Kidney epithelial cell (primary cell): ENCODE data around the gene LRP8. TPM values are rescaled to one million over a fixed set of nuclear protein-coding genes. Genes with fewer than 3 reads are reported as not detected.
"Not testable (repeated sequence)": the region's sequence is repeated elsewhere in the genome, so short reads cannot be mapped to it uniquely, and the experiment has no call there.

ENCODE experiments used
- DNase-seq: peaks from one replicate; pipeline ENCODE4 v3.0.0-alpha.2; 2010; ENCODE audit warnings: low read depth
- H3K27me3 ChIP-seq: 2 replicates; pipeline ENCODE4 v1.6.0; 2011; ENCODE audit warnings: low read length; ENCODE audit not compliant: control insufficient read depth, insufficient read depth
- H3K36me3 ChIP-seq: 2 replicates; pipeline ENCODE4 v1.5.1; 2011; ENCODE audit warnings: low read length; ENCODE audit not compliant: control insufficient read depth, insufficient read depth
- H3K4me3 ChIP-seq: 2 replicates; pipeline ENCODE4 v1.5.1; 2011; ENCODE audit warnings: low read depth, mild to moderate bottlenecking, control low read depth, low read length
- total RNA-seq: library from RNA; depleted of rRNA; stranded (reverse); fragments of >200 nt; gene quantifications from 2 replicates; pipeline ENCODE4 v1.2.3, GENCODE V29; 2015
- TF ChIP-seq, protein P1 (sequence below): IDR thresholded peaks from 2 replicates; pipeline ENCODE4 v1.5.1; 2011; ENCODE audit warnings: mild to moderate bottlenecking, moderate library complexity, low read length, control low read depth, inconsistent platforms; ENCODE audit not compliant: insufficient read depth, poor library complexity, severe bottlenecking

Gene LRP8
- total RNA-seq, 1 donor from 2014 or later, result 7.5 TPM

DNA sequence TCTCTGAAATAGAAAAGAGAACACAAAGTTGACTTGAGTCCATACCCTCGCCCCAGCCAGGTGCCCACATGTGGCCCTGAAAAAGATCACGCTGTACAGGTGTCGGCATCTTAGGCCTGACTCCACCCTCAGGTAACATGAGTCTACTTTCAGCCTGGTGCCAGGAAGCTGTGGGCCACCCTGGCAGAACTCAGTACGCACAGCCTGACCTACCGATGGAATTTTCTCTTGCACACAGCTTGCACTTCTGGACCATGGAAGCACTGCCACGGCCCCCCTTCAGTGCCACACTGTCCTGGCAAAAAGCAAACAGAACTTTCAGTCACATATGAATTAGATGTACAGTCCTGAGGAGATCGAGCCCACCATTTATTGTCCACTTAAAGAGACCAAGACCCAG is 109.7 kb downstream of the LRP8 start:
- H3K36me3 ChIP-seq, result no peaks in the 10 kb centered on the region
- TF ChIP-seq, protein P1, sequence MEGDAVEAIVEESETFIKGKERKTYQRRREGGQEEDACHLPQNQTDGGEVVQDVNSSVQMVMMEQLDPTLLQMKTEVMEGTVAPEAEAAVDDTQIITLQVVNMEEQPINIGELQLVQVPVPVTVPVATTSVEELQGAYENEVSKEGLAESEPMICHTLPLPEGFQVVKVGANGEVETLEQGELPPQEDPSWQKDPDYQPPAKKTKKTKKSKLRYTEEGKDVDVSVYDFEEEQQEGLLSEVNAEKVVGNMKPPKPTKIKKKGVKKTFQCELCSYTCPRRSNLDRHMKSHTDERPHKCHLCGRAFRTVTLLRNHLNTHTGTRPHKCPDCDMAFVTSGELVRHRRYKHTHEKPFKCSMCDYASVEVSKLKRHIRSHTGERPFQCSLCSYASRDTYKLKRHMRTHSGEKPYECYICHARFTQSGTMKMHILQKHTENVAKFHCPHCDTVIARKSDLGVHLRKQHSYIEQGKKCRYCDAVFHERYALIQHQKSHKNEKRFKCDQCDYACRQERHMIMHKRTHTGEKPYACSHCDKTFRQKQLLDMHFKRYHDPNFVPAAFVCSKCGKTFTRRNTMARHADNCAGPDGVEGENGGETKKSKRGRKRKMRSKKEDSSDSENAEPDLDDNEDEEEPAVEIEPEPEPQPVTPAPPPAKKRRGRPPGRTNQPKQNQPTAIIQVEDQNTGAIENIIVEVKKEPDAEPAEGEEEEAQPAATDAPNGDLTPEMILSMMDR, result no peak
- DNase-seq, result no peak
- H3K27me3 ChIP-seq, result no peaks in the 10 kb centered on the region
- no peak overlapping the region for H3K4me3 ChIP-seq

DNA sequence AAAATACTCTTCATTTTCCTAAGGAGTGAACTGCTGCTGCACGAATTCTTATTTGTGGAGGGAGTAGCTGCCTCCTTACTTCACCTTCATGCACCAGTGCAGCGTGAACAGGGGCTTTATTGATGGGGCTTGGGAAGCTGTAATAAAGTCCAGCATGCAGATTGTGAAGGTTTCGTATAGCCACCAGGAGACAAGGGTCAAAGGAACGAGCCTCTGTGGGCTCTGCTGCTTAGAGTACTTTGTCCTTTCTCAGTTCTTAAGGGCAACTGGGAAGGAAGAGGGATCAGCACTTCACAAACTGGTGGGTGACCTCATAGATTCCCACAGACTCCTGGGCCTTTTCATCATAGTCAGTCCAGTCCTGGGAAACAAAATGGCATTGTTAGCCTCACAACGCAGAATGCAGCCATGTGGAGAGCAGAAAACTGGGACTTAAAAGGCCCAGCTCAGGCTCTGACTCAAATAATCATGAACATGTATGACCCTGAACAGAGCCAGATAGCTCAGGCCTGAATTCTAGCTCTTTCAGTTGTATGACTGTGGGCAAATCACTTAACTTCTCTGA is 113.4 kb downstream of the LRP8 start:
- no peak for DNase-seq
- no peaks in the 10 kb centered on the region for H3K36me3 ChIP-seq

DNA sequence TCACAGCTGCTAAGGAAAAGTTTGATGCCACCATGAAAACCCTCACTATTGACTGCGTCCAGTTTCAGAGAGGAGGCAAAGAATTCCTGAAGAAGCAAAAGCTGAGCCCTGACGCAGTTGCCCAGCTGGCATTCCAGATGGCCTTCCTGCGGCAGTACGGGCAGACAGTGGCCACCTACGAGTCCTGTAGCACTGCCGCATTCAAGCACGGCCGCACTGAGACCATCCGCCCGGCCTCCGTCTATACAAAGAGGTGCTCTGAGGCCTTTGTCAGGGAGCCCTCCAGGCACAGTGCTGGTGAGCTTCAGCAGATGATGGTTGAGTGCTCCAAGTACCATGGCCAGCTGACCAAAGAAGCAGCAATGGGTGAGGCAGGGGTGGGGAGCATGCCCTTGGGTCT is 116.9 kb downstream of the LRP8 start:
- peaks cover 3% of the 10 kb centered on the region for H3K36me3 ChIP-seq
- no peak overlapping the region for H3K4me3 ChIP-seq
- DNase-seq, result no peak
- no peaks in the 10 kb centered on the region for H3K27me3 ChIP-seq
- TF ChIP-seq, protein P1, result no peak

More for the DNA sequence above, 113.4 kb downstream of the LRP8 start:
- H3K27me3 ChIP-seq, result no peaks in the 10 kb centered on the region
- H3K4me3 ChIP-seq, result no peak overlapping the region
- TF ChIP-seq, protein P1, result no peak

DNA sequence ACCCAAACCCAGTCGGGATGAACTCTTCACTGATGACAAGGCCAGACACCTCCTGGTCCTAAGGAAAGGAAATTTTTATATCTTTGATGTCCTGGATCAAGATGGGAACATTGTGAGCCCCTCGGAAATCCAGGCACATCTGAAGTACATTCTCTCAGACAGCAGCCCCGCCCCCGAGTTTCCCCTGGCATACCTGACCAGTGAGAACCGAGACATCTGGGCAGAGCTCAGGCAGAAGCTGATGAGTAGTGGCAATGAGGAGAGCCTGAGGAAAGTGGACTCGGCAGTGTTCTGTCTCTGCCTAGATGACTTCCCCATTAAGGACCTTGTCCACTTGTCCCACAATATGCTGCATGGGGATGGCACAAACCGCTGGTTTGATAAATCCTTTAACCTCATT is 117.5 kb downstream of the LRP8 start:
- Histone ChIP-seq H3K4me3 (no peak overlapping the region), H3K27me3 (no peaks in the 10 kb centered on the region), H3K36me3 (peaks cover 3% of the 10 kb centered on the region)
- TF ChIP-seq, protein P1, result no peak
- no peak for DNase-seq

DNA sequence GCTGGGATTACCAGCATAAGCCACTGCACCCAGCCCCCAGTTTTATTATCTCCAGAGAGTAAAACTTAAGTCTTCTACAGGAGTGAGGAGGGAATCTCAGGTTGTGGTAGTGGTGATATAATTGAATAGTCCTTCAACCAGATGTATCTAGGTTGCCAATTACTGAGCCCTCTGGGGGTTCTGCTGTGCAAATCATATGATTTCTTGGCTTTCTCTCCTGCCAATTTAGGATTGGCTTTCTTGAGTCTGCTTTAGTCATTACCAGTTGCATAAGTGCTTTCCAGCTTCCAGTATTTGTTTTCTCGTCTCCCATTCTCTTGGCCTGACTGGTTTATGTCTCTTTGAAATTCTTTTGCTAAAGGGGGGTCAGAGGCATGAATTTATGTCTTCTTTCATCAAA is 120.1 kb downstream of the LRP8 start:
- no peaks in the 10 kb centered on the region for H3K27me3 ChIP-seq
- no peak for DNase-seq
- H3K36me3 ChIP-seq, result peaks cover 3% of the 10 kb centered on the region
- no peak overlapping the region for H3K4me3 ChIP-seq
- TF ChIP-seq, protein P1, result no peak

DNA sequence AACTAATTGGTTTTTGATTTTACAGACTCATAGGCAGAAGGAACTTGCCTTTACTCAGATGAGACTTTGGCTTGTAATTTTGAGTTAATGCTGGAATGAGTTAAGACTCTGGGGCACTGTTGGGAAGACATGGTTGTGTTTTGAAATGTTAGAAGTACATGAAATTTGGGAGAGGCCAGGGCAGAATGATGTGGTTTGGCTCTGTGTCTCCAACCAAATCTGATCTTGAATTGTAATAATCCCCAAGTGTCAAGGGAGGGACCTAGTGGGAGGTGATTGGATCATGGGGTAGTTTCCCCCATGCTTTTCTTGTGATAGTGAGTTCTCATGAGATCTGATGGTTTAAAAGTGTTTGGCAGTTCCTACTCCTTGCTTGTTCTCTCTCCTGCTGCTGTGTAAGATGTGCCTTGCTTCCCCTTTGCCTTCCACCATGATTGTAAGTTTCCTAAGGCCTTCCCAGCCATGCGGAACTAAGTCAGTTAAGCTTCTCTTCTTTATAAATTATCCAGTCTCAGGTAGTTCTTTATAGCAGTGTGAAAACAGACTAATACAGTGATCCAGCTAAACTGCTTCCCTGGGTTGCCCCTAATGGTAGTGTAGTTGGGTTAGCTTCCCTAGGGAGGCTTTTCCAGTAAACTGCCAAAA is 121.0 kb downstream of the LRP8 start:
- H3K4me3 ChIP-seq, result no peak overlapping the region
- no peak for DNase-seq
- TF ChIP-seq, protein P1, result no peak
- H3K36me3 ChIP-seq, result peaks cover 5% of the 10 kb centered on the region
- no peaks in the 10 kb centered on the region for H3K27me3 ChIP-seq

DNA sequence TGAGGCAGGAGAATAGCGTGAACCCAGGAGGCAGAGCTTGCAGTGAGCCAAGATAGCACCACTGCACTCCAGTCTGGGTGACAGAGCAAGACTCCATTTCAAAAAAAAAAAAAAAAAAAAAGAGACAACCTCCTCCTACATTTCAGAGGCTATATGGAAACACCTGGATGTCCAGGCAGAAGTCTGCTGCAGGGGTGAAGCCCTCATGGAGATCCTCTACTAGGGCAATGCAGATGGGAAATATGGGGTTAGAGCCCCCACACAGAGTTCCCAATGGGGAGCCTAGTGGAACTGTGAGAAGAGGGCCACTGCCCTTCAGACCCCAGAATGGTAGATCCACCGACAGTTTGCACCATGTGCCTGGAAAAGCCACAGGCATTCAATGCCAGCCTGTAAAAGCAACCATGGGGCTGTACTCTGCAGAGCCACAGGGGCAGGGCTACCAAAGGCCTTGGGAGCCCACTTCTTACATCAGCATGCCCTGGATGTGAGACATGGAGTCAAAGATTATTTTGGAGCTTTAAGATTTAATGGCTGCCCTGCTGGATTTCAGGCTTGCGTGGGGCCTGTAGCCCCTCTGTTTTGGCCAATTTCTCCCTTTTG is 121.7 kb downstream of the LRP8 start:
- H3K36me3 ChIP-seq, H3K4me3 ChIP-seq, H3K27me3 ChIP-seq, DNase-seq: not testable (repeated sequence)

DNA sequence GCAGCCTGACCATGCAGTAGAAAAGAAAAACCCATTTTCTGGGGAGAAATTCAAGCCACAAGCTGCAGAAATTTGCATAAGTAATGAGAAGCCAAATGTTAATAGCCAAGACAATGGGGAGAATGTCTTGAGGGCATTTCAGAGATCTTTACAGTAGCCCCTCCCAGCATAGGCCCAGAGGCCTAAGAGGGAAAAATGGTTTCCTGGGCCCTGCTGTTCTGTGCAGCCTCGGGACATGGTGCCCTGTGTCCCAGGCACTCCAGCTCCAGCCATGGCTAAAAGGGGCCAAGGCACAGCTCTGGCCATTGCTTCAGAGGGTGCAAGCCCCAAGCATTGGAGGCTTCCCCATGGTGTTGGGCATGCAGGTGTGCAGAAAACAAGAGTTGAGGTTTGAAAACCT is 122.4 kb downstream of the LRP8 start:
- not testable (repeated sequence) for H3K4me3 ChIP-seq, H3K27me3 ChIP-seq, DNase-seq, H3K36me3 ChIP-seq
